Endothelial cell of umbilical vein (primary cell): ENCODE measurements around the gene ZNF12. TPM values are rescaled to one million over a fixed set of nuclear protein-coding genes. Genes with fewer than 3 reads are reported as not detected.

Experiments
- BruUV-seq: library from RNA; stranded (reverse); fragments of 400-500 nt; replicated peaks from 2 replicates; lab custom pipeline; 2021; lab: Mats Ljungman, UMichigan
- CTCF ChIA-PET: fragments of 300-600, 350-600 bp; sonication (Branson Sonifier 250); formaldehyde crosslinking; loops from one replicate; lab custom pipeline; 2021; ENCODE audit warnings: antibody characterized with exemption, inconsistent platforms; lab: Charles Lee
- POLR2A ChIA-PET: fragments of 300-600, 350-600 bp; sonication (Branson Sonifier 250); formaldehyde crosslinking; loops from one replicate; lab custom pipeline; 2021; ENCODE audit warnings: antibody characterized with exemption, inconsistent platforms; lab: Charles Lee
- DNase-seq: peaks from one replicate; pipeline ENCODE4 v3.0.0-alpha.2; 2011; ENCODE audit warnings: low read depth, low spot score
- FAIRE-seq: peaks from 2 replicates; lab custom pipeline; 2011; peaks lifted over from hg19 to GRCh38; lab: Jason Lieb, UNC
- H2AFZ ChIP-seq: 2 replicates; pipeline ENCODE4 v1.6.0; 2012; ENCODE audit warnings: low read depth, low read length, control low read depth, inconsistent platforms
- H3K27ac ChIP-seq: 2 replicates; pipeline ENCODE4 v1.5.1; 2011; ENCODE audit warnings: low read depth, mild to moderate bottlenecking, control low read depth, low read length, moderate library complexity; ENCODE audit not compliant: insufficient read depth
- H3K27me3 ChIP-seq, 2 experiments: 2 replicates each; pipeline versions ENCODE4 v1.6.0 to v1.6.1; 2011; ENCODE audit warnings: low read length in 2 of 2, mixed read lengths in 1 of 2; ENCODE audit not compliant: control insufficient read depth in 2 of 2, insufficient read depth in 2 of 2
- H3K36me3 ChIP-seq, 2 experiments: 2 replicates in 1 of 2; 3 replicates in 1 of 2; pipeline ENCODE4 v1.5.1; 2011; ENCODE audit warnings: low read length in 2 of 2, mild to moderate bottlenecking in 1 of 2, moderate library complexity in 1 of 2; ENCODE audit not compliant: control insufficient read depth in 2 of 2, insufficient read depth in 2 of 2; ENCODE audit errors: extremely low read depth in 1 of 2
- H3K4me1 ChIP-seq: 3 replicates; pipeline ENCODE4 v1.5.1; 2011; ENCODE audit warnings: mild to moderate bottlenecking, low read length; ENCODE audit not compliant: control insufficient read depth, insufficient read depth; ENCODE audit errors: extremely low read depth
- H3K4me2 ChIP-seq: 2 replicates; pipeline ENCODE4 v1.6.1; 2011; ENCODE audit warnings: low read length, control low read depth, mixed read lengths; ENCODE audit not compliant: insufficient read depth
- H3K4me3 ChIP-seq, 3 experiments: fragments of 200-600 bp in 1 of 3; sonication (generic), shearing (Covaris generic) in 1 of 3; replicated peaks in 1 of 3; 2 replicates each; pipeline ENCODE4 v1.5.1; 2011 to 2016; ENCODE audit warnings: control low read depth in 3 of 3, low read length in 3 of 3, mild to moderate bottlenecking in 2 of 3, inconsistent platforms in 1 of 3, low read depth in 1 of 3, moderate library complexity in 1 of 3; ENCODE audit not compliant: insufficient read depth in 1 of 3
- H3K79me2 ChIP-seq: 2 replicates; pipeline ENCODE4 v1.6.0; 2012; ENCODE audit warnings: low read length, inconsistent platforms; ENCODE audit not compliant: control insufficient read depth, insufficient read depth
- H3K9ac ChIP-seq: replicated peaks from 2 replicates; pipeline ENCODE3; 2011; ENCODE audit warnings: low read length, control low read depth; ENCODE audit not compliant: insufficient read depth; ENCODE audit errors: extremely low read depth
- H3K9me1 ChIP-seq: replicated peaks from 3 replicates; pipeline ENCODE4 v1.6.0; 2011; ENCODE audit warnings: mild to moderate bottlenecking, low read length; ENCODE audit not compliant: control insufficient read depth, insufficient read depth; ENCODE audit errors: extremely low read depth
- H3K9me3 ChIP-seq: replicated peaks from 2 replicates; pipeline ENCODE4 v1.5.1; 2012; ENCODE audit warnings: low read length, inconsistent platforms; ENCODE audit not compliant: control insufficient read depth, insufficient read depth
- H4K20me1 ChIP-seq: replicated peaks from 2 replicates; pipeline ENCODE3; 2011; ENCODE audit warnings: mild to moderate bottlenecking, low read length; ENCODE audit not compliant: control insufficient read depth, insufficient read depth; ENCODE audit errors: extremely low read depth
- EZH2 ChIP-seq: IDR thresholded peaks from 2 replicates; pipeline ENCODE4 v1.6.1; 2012; ENCODE audit warnings: borderline replicate concordance, low read depth, mild to moderate bottlenecking, moderate library complexity, low read length, inconsistent platforms; ENCODE audit not compliant: severe bottlenecking
- FOS ChIP-seq: IDR thresholded peaks from 2 replicates; pipeline ENCODE4 v1.6.1; 2011; ENCODE audit warnings: mild to moderate bottlenecking, low read length, moderate library complexity, borderline replicate concordance; ENCODE audit not compliant: insufficient read depth
- GATA2 ChIP-seq: IDR thresholded peaks from 2 replicates; pipeline ENCODE4 v1.7.0; 2011; ENCODE audit warnings: low read depth, mild to moderate bottlenecking, moderate library complexity, mixed read lengths, low read length; ENCODE audit not compliant: insufficient read length, insufficient read depth
- JUN ChIP-seq: IDR thresholded peaks from 2 replicates; pipeline ENCODE4 v1.6.1; 2011; ENCODE audit warnings: borderline replicate concordance, low read depth; ENCODE audit not compliant: insufficient read length, insufficient read depth
- MYC ChIP-seq: IDR thresholded peaks from one replicate; pipeline ENCODE4 v1.6.1; 2011; ENCODE audit warnings: mild to moderate bottlenecking, low read depth, low read length
- POLR2A ChIP-seq: IDR thresholded peaks from 2 replicates; pipeline ENCODE4 v1.6.1; 2012; ENCODE audit warnings: low read depth, mild to moderate bottlenecking, control low read depth, low read length
- POLR2AphosphoS5 ChIP-seq: IDR thresholded peaks from 2 replicates; pipeline ENCODE4 v1.6.1; 2012; ENCODE audit warnings: low read depth, mild to moderate bottlenecking, control low read depth, low read length, moderate library complexity; ENCODE audit not compliant: insufficient read depth
- dilution Hi-C: fragments of 300-500 bp; cut with MboI; formaldehyde crosslinking; loops from one replicate; pipeline ENCODE4 v1.15.0; 2019; ENCODE audit warnings: low sequenced_read_pairs; ENCODE audit not compliant: extremely low pct_ligation_motif_present
- intact Hi-C: fragments of 100-400 bp; cut with micrococcal nuclease; formaldehyde crosslinking; loops from one replicate; pipeline ENCODE4 v1.10.0; 2022
- polyA plus RNA-seq, 4 experiments: library from polyadenylated mRNA; depleted of rRNA in 3 of 4; stranded (reverse) in 3 of 4; unstranded in 1 of 4; fragments of >200 nt; gene quantifications; 2 replicates each; pipeline versions ENCODE4 v1.2.1 to v1.2.3, GENCODE V29; 2011 to 2012; ENCODE audit warnings: missing spikeins in 1 of 4
- total RNA-seq: library from RNA; stranded (reverse); gene quantifications from 2 replicates; pipeline ENCODE4 v1.2.3, GENCODE V29; 2021
- TF ChIP-seq, protein P1 (sequence below): IDR thresholded peaks from 2 replicates; pipeline ENCODE4 v1.6.1; 2011; ENCODE audit not compliant: insufficient read depth, insufficient read length
- TF ChIP-seq, protein P2 (sequence below), 2 donors: IDR thresholded peaks; 1 replicate in 1 of 2; 2 replicates in 1 of 2; pipeline ENCODE4 v1.5.1; 2011; ENCODE audit warnings: low read length in 2 of 2, mild to moderate bottlenecking in 2 of 2, moderate library complexity in 2 of 2, control low read depth in 1 of 2, inconsistent platforms in 1 of 2, low read depth in 1 of 2; ENCODE audit not compliant: insufficient read depth in 1 of 2; ENCODE audit errors: extremely low read depth in 1 of 2

ZNF12 gene
- total and polyA plus RNA-seq, 2 donors (not counting 3 experiments of a cell fraction or from before 2014, with no cell fraction given): 5.0 to 13.4 TPM

DNA sequence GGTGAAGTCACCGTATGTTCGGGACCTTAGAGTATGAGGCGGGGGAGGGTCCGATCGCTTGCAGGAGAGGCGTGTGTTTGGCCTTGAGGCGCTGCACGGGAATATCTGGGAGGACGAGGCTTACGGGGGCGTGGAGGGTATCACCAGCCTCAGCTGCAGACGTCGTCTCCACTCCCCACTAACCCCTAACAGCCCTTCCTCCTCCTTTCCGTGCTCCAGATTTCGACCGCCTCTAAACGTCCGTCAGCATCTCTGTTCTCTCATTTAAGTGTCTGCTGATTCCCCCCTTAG is 23.5 kb upstream of the ZNF12 start:
- dilution Hi-C loops (no loop called here), intact Hi-C loops (no loop called here)
- no TSS peak for BruUV-seq
- H4K20me1 ChIP-seq: no peaks in the 10 kb centered on the region
- peak overlapping the region; percentile 93 for H2AFZ ChIP-seq
- TF ChIP-seq FOS: no peak
- TF ChIP-seq, protein P1, sequence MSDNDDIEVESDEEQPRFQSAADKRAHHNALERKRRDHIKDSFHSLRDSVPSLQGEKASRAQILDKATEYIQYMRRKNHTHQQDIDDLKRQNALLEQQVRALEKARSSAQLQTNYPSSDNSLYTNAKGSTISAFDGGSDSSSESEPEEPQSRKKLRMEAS: no peak
- TF ChIP-seq JUN: no peak
- TF ChIP-seq POLR2A: no peak
- no peak for DNase-seq
- H3K79me2 ChIP-seq: peaks cover 11% of the 10 kb centered on the region
- H3K27ac ChIP-seq: peak overlapping the region; percentile 53
- FAIRE-seq: peak; percentile 15
- H3K36me3 ChIP-seq: no peaks in the 10 kb centered on the region
- ChIA-PET CTCF (no interaction called here), POLR2A (no interaction called here)
- H3K27me3 ChIP-seq: no peaks in the 10 kb centered on the region
- peak overlapping the region; percentile 79 for H3K9ac ChIP-seq
- peaks cover 4% of the 10 kb centered on the region for H3K4me1 ChIP-seq
- peak overlapping the region; percentile 54 to 97 (median 75) for H3K4me3 ChIP-seq
- no peaks in the 10 kb centered on the region for H3K9me3 ChIP-seq
- no peaks in the 10 kb centered on the region for H3K9me1 ChIP-seq
- peak overlapping the region; percentile 45 for H3K4me2 ChIP-seq

DNA sequence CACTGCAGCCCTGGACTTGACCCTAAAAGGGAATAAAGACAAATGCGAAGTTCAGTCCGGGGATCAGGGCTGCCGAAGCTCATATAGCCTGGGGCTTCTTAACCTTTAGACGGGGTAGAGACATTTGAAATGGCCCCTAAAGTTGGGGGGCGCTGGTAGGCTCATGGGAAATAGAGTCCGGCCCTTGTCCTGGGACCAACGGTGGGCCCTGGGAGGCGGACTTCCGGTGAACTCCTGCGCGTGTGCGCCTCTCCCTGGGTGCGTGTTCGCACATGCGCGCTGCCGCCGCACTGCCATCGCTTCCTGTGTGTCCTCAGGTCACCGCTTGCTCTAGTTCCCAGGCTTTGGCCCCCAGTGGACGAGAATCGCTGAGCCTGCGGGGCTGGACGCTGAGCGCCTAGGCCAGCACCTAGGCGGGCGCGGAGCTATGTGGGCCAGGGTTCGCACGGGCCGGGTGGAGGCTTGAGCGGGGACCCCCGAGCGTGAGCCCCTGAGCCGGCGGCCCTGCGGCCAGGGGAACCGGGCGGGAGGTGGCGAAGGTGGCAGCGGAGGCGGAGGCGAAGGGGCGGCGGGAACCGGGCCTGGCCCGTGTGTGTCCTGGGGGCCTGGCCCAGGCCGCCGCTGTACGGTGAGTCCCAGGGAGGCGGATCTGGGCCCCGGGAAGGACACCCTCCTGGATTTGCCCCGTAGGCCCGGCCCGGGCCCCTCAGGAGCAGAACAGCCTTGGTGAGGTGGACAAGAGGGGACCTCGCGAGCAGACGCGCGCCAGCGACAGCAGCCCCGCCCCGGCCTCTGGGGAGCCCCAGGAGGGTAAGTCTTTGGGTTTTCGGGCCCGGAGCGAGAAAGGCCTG is 23.0 kb upstream of the ZNF12 start:
- no peaks in the 10 kb centered on the region for H3K36me3 ChIP-seq
- H3K9me1 ChIP-seq: no peaks in the 10 kb centered on the region
- H3K4me3 ChIP-seq: peak overlapping the region; percentile 54 to 97 (median 75)
- ChIA-PET CTCF (no interaction called here), POLR2A (no interaction called here)
- intact Hi-C loops (no loop called here), dilution Hi-C loops (no loop called here)
- DNase-seq (peak; percentile 82), FAIRE-seq (peak; percentile 79)
- peak overlapping the region; percentile 45 for H3K4me2 ChIP-seq
- H3K79me2 ChIP-seq: peaks cover 11% of the 10 kb centered on the region
- TF ChIP-seq, protein P2, sequence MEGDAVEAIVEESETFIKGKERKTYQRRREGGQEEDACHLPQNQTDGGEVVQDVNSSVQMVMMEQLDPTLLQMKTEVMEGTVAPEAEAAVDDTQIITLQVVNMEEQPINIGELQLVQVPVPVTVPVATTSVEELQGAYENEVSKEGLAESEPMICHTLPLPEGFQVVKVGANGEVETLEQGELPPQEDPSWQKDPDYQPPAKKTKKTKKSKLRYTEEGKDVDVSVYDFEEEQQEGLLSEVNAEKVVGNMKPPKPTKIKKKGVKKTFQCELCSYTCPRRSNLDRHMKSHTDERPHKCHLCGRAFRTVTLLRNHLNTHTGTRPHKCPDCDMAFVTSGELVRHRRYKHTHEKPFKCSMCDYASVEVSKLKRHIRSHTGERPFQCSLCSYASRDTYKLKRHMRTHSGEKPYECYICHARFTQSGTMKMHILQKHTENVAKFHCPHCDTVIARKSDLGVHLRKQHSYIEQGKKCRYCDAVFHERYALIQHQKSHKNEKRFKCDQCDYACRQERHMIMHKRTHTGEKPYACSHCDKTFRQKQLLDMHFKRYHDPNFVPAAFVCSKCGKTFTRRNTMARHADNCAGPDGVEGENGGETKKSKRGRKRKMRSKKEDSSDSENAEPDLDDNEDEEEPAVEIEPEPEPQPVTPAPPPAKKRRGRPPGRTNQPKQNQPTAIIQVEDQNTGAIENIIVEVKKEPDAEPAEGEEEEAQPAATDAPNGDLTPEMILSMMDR (IDR thresholded peaks at IDR 0.05; ENCODE audit: extremely low read depth in 1 of 2, insufficient read depth in 1 of 2, low read depth in 1 of 2, low read length in 2 of 2): no peak
- TF ChIP-seq POLR2AphosphoS5 (peak; percentile 64), GATA2 (no peak), POLR2A (no peak), EZH2 (no peak), JUN (no peak), MYC (peak; percentile 13), FOS (no peak)
- TF ChIP-seq, protein P1: peak; percentile 36
- H3K9ac ChIP-seq: peak overlapping the region; percentile 79
- H3K27me3 ChIP-seq: no peaks in the 10 kb centered on the region
- H2AFZ ChIP-seq: peak overlapping the region; percentile 93
- no peaks in the 10 kb centered on the region for H3K9me3 ChIP-seq
- peak overlapping the region; percentile 53 for H3K27ac ChIP-seq
- H4K20me1 ChIP-seq: no peaks in the 10 kb centered on the region
- H3K4me1 ChIP-seq: peaks cover 4% of the 10 kb centered on the region
- no TSS peak for BruUV-seq
